CD4-positive, alpha-beta T cell (primary cell): Measurements from ENCODE around the gene TTLL9. TPM values are rescaled to one million over a fixed set of nuclear protein-coding genes. Genes with fewer than 3 reads are reported as not detected.
A peak's percentile ranks its signal among the peaks of the same experiment; 100 is the strongest.

ENCODE experiments used
- ATAC-seq: fragments of 200-7000 bp; cut with Tn5 transposase; one replicate; pipeline ENCODE4 v1.10.0; 2022; ENCODE audit warnings: mild to moderate bottlenecking; ENCODE audit not compliant: poor library complexity
- CTCF ChIA-PET: fragments of 350-600 bp; sonication (Branson Sonifier 250); formaldehyde crosslinking; loops from one replicate; lab custom pipeline; 2021; ENCODE audit warnings: antibody characterized with exemption, inconsistent platforms; lab: Charles Lee
- POLR2A ChIA-PET: fragments of 350-600 bp; sonication (Branson Sonifier 250); formaldehyde crosslinking; loops from one replicate; lab custom pipeline; 2021; ENCODE audit warnings: antibody characterized with exemption, inconsistent platforms; lab: Charles Lee
- DNase-seq, 14 experiments: peaks; one replicate each; pipeline ENCODE4 v3.0.0-alpha.2; 2013 to 2020; ENCODE audit warnings: mixed read lengths in 2 of 14
- H3K27ac ChIP-seq, 2 donors: one replicate each; pipeline versions ENCODE4 v1.5.1 to v1.7.0; 2013; ENCODE audit warnings: low read length in 2 of 2, low read depth in 1 of 2, mild to moderate bottlenecking in 1 of 2
- H3K27me3 ChIP-seq, 2 experiments: 1 replicate in 1 of 2; 2 replicates in 1 of 2; pipeline versions ENCODE4 v1.6.1 to v1.7.0; 2013; ENCODE audit warnings: low read length in 2 of 2, control low read depth in 1 of 2, mild to moderate bottlenecking in 1 of 2, moderate library complexity in 1 of 2; ENCODE audit not compliant: insufficient read depth in 2 of 2, control insufficient read depth in 1 of 2
- H3K36me3 ChIP-seq: one replicate; pipeline ENCODE4 v1.6.1; 2013; ENCODE audit warnings: low read length, control low read depth; ENCODE audit not compliant: insufficient read depth
- H3K4me1 ChIP-seq: one replicate; pipeline ENCODE4 v1.6.1; 2013; ENCODE audit warnings: low read length, control low read depth; ENCODE audit not compliant: insufficient read depth
- H3K4me3 ChIP-seq: one replicate; pipeline ENCODE4 v1.5.1; 2013; ENCODE audit warnings: mild to moderate bottlenecking, low read length, moderate library complexity
- H3K9me3 ChIP-seq, 2 experiments: 1 replicate in 1 of 2; 2 replicates in 1 of 2; pipeline versions ENCODE4 v1.6.1 to v1.7.0; 2013; ENCODE audit warnings: low read length in 2 of 2, mild to moderate bottlenecking in 2 of 2, control low read depth in 1 of 2, moderate library complexity in 1 of 2; ENCODE audit not compliant: control insufficient read depth in 1 of 2, insufficient read depth in 1 of 2
- H3K27ac Mint-ChIP-seq: one replicate; pipeline ENCODE4 v1.8.0; 2020; ENCODE audit warnings: mixed read lengths
- H3K27me3 Mint-ChIP-seq: one replicate; pipeline ENCODE4 v1.8.0; 2021; ENCODE audit warnings: mixed read lengths
- H3K36me3 Mint-ChIP-seq: one replicate; pipeline ENCODE4 v1.8.0; 2021; ENCODE audit warnings: low read depth, mixed read lengths
- H3K4me1 Mint-ChIP-seq: one replicate; pipeline ENCODE4 v1.8.0; 2021; ENCODE audit warnings: low read depth, mixed read lengths
- H3K4me3 Mint-ChIP-seq: one replicate; pipeline ENCODE4 v1.8.0; 2020; ENCODE audit warnings: mild to moderate bottlenecking, mixed read lengths
- H3K9me3 Mint-ChIP-seq: one replicate; pipeline ENCODE4 v1.8.0; 2020; ENCODE audit warnings: mixed read lengths
- intact Hi-C, 2 experiments: fragments of 100-400 bp; cut with DNase I in 1 of 2; cut with micrococcal nuclease in 1 of 2; formaldehyde crosslinking; loops; one replicate each; pipeline versions ENCODE4 v1.15.1 to v1.9.0; 2023 to 2025; cut with DNase I, micrococcal nuclease
- total RNA-seq, 174 experiments: library from RNA in 2 of 174; stranded (reverse) in 2 of 174; gene quantifications; one replicate each; pipeline ENCODE4 v1.2.3 and lab custom pipeline; 2021 to 2026
- TF ChIP-seq, protein P1 (sequence below): fragments of 200-600 bp; IDR thresholded peaks from one replicate; pipeline ENCODE4 v1.8.0; 2022; ENCODE audit warnings: antibody characterized with exemption, mild to moderate bottlenecking

The TTLL9 gene
- total RNA-seq, 2 experiments from 2014 or later: not detected

DNA sequence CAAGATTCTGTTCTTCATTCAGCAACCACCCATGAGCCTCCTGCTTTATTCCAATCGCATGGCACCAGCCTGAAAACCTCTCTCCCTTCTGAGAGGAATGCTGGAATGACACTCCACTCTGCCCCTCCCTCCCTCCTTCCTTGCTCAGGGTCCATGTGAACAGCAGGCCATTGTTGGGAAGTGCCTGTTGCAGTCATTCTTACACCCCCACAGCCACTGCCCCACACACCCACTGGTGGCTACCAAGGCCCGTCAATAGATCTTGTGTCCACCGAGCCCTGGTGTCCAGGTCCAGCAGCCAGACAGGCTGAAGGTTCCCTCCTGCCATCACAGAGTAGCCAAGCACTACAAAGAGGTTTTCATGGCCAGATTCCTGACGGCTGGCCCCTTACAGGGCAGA lies 74.9 kb downstream of the TTLL9 start:
- DNase-seq (no peak), ATAC-seq (no peak)
- Mint-ChIP-seq H3K9me3 (no peaks in the 10 kb centered on the region), H3K4me3 (no peak overlapping the region), H3K4me1 (peaks cover 15% of the 10 kb centered on the region), H3K27me3 (no peaks in the 10 kb centered on the region), H3K27ac (no peak overlapping the region), H3K36me3 (peaks cover 85% of the 10 kb centered on the region)
- no peak overlapping the region for H3K4me3 ChIP-seq
- TF ChIP-seq, protein P1, sequence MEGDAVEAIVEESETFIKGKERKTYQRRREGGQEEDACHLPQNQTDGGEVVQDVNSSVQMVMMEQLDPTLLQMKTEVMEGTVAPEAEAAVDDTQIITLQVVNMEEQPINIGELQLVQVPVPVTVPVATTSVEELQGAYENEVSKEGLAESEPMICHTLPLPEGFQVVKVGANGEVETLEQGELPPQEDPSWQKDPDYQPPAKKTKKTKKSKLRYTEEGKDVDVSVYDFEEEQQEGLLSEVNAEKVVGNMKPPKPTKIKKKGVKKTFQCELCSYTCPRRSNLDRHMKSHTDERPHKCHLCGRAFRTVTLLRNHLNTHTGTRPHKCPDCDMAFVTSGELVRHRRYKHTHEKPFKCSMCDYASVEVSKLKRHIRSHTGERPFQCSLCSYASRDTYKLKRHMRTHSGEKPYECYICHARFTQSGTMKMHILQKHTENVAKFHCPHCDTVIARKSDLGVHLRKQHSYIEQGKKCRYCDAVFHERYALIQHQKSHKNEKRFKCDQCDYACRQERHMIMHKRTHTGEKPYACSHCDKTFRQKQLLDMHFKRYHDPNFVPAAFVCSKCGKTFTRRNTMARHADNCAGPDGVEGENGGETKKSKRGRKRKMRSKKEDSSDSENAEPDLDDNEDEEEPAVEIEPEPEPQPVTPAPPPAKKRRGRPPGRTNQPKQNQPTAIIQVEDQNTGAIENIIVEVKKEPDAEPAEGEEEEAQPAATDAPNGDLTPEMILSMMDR: no peak
- H3K36me3 ChIP-seq: peaks cover 73% of the 10 kb centered on the region
- no peak overlapping the region for H3K27ac ChIP-seq
- CTCF ChIA-PET: no interaction called here
- intact Hi-C loops: no loop called here
- no peaks in the 10 kb centered on the region for H3K9me3 ChIP-seq
- no peaks in the 10 kb centered on the region for H3K27me3 ChIP-seq
- peaks cover 7% of the 10 kb centered on the region for H3K4me1 ChIP-seq
- POLR2A ChIA-PET: no interaction called here

DNA sequence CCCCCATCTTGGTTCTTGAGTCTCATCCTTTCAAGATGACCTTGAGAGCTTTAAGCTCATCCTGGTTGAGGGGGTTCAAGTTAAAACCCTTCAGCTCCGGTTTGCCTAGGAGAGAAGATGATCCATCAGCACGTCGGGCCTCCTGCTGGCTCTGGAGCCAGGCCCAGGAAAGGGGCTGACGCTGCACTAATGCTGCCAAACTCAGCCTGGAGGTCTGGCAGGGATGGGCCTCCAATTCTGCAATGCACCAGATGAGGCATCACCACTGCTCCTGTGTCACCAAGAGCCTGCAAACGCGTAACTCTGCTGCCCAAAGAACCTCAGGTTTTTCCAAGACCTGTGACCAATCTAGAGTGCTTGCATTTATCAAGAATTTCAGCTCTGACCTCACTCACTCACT lies 75.4 kb downstream of the TTLL9 start:
- H3K4me1 Mint-ChIP-seq: peaks cover 20% of the 10 kb centered on the region
- Histone ChIP-seq H3K27ac (no peak overlapping the region), H3K4me3 (no peak overlapping the region), H3K9me3 (no peaks in the 10 kb centered on the region), H3K4me1 (peaks cover 12% of the 10 kb centered on the region), H3K36me3 (peaks cover 73% of the 10 kb centered on the region), H3K27me3 (no peaks in the 10 kb centered on the region)
- peaks cover 86% of the 10 kb centered on the region for H3K36me3 Mint-ChIP-seq
- intact Hi-C loops: no loop called here
- no peak overlapping the region for H3K4me3 Mint-ChIP-seq
- DNase-seq (no peak), ATAC-seq (no peak)
- no peaks in the 10 kb centered on the region for H3K27me3 Mint-ChIP-seq
- TF ChIP-seq, protein P1: no peak
- no peaks in the 10 kb centered on the region for H3K9me3 Mint-ChIP-seq
- POLR2A ChIA-PET: no interaction called here
- CTCF ChIA-PET: no interaction called here
- H3K27ac Mint-ChIP-seq: no peak overlapping the region

DNA sequence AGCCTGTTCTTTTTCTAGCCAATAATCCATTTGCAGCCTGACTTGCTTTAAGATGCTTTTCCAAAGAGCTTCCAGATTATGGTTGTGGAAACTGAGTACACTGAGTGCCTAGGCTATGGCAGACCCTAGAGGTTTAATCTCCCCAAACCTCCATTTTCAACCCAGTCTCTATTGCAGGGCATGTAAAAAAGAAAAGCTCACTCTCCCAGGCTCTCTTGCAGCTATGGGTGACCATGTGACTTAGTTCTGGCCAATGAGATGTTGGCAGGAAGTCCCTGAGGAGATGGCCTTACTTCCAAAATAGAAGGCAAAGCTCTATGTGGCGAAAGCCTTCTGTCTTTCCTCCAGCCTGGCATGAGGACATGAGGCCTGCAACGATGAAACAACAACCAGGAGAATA lies 77.6 kb downstream of the TTLL9 start:
- TF ChIP-seq, protein P1: no peak
- ATAC-seq (no peak), DNase-seq (peak in 1 of 14 experiments; percentile 25)
- peak overlapping the region; percentile 18 for H3K4me3 Mint-ChIP-seq
- H3K4me1 Mint-ChIP-seq: peaks cover 35% of the 10 kb centered on the region
- Histone ChIP-seq H3K9me3 (no peaks in the 10 kb centered on the region), H3K4me3 (no peak overlapping the region), H3K36me3 (peaks cover 63% of the 10 kb centered on the region), H3K27me3 (no peaks in the 10 kb centered on the region), H3K4me1 (peaks cover 26% of the 10 kb centered on the region), H3K27ac (no peak overlapping the region)
- H3K27me3 Mint-ChIP-seq: peaks cover 4% of the 10 kb centered on the region
- H3K36me3 Mint-ChIP-seq: peaks cover 82% of the 10 kb centered on the region
- H3K9me3 Mint-ChIP-seq: no peaks in the 10 kb centered on the region
- intact Hi-C loops: no loop called here
- no peak overlapping the region for H3K27ac Mint-ChIP-seq
- CTCF ChIA-PET: no interaction called here
- POLR2A ChIA-PET: no interaction called here
